Upper lobe of right lung (tissue), 1 donor: ENCODE data around the gene RNF213. TPM values are rescaled to one million over a fixed set of nuclear protein-coding genes. Genes with fewer than 3 reads are reported as not detected.
"Not testable (repeated sequence)": the region's sequence is repeated elsewhere in the genome, so short reads cannot be mapped to it uniquely, and the experiment has no call there.

ENCODE experiments used
- ATAC-seq: fragments of 200-7000 bp; cut with Tn5 transposase; one replicate; pipeline ENCODE4 v1.9.1; 2020; ENCODE audit warnings: mild to moderate bottlenecking, moderate library complexity
- DNase-seq: peaks from one replicate; pipeline ENCODE4 v3.0.0-alpha.2; 2020
- H3K27ac ChIP-seq: fragments of 200-600 bp; one replicate; pipeline ENCODE4 v1.8.0; 2022
- H3K27me3 ChIP-seq: fragments of 200-600 bp; one replicate; pipeline ENCODE4 v1.8.0; 2022; ENCODE audit warnings: mild to moderate bottlenecking
- H3K36me3 ChIP-seq: fragments of 200-600 bp; one replicate; pipeline ENCODE4 v1.8.0; 2022
- H3K4me1 ChIP-seq: fragments of 200-600 bp; one replicate; pipeline ENCODE4 v1.8.0; 2022
- H3K4me3 ChIP-seq: fragments of 200-600 bp; one replicate; pipeline ENCODE4 v1.8.0; 2022; ENCODE audit warnings: mild to moderate bottlenecking
- H3K9me3 ChIP-seq: fragments of 200-600 bp; one replicate; pipeline ENCODE4 v1.8.0; 2022
- CTCF ChIP-seq: fragments of 200-600 bp; IDR thresholded peaks from one replicate; pipeline ENCODE4 v1.8.0; 2022; ENCODE audit warnings: antibody characterized with exemption
- intact Hi-C: fragments of 100-400 bp; cut with DNase I; formaldehyde crosslinking; loops from one replicate; pipeline ENCODE4 v1.11.0; 2022
- total RNA-seq: library from RNA; stranded (reverse); fragmentation: NEBNext Ultra II Directional; extraction: Animal tissue kit (Norgen Biotek cat#: 25700); gene quantifications from one replicate; pipeline ENCODE4 v1.2.1, GENCODE V29; 2021
- donor health status: DM: no; HTN: yes; CAD: no; lungs with severe emphysema.

Gene RNF213
- total RNA-seq, 1 donor from 2014 or later = 236 TPM

- no peak for TF ChIP-seq CTCF
- intact Hi-C loops = no loop called here
- H3K27ac ChIP-seq = no peak overlapping the region
- ATAC-seq (peak; percentile 12), DNase-seq (peak; percentile 57)
- no peaks in the 10 kb centered on the region for H3K27me3 ChIP-seq
- H3K36me3 ChIP-seq = peaks cover 100% of the 10 kb centered on the region
- no peaks in the 10 kb centered on the region for H3K9me3 ChIP-seq
- no peaks in the 10 kb centered on the region for H3K4me1 ChIP-seq
- no peak overlapping the region for H3K4me3 ChIP-seq
Observed at GRCh38 chr17:80328634-80329380, 68.2 kb downstream of the RNF213 start.

GRCh38 chr17:80329421-80329820 is 68.8 kb downstream of the RNF213 start:
- ATAC-seq, H3K4me1 ChIP-seq, H3K4me3 ChIP-seq, H3K9me3 ChIP-seq, intact Hi-C loops, H3K27ac ChIP-seq, H3K27me3 ChIP-seq: not testable (repeated sequence)
- peaks cover 100% of the 10 kb centered on the region for H3K36me3 ChIP-seq
- peak; percentile 29 for DNase-seq

- Histone ChIP-seq H3K9me3 (no peaks in the 10 kb centered on the region), H3K27ac (no peak overlapping the region), H3K27me3 (no peaks in the 10 kb centered on the region), H3K36me3 (peaks cover 98% of the 10 kb centered on the region), H3K4me1 (no peaks in the 10 kb centered on the region), H3K4me3 (no peak overlapping the region)
- intact Hi-C loops = no loop called here
- no peak for TF ChIP-seq CTCF
- peak; percentile 48 for DNase-seq
- no peak for ATAC-seq
Observed at GRCh38 chr17:80330276-80330675, 69.6 kb downstream of the RNF213 start.

- peaks cover 98% of the 10 kb centered on the region for H3K36me3 ChIP-seq
- H3K27ac ChIP-seq, H3K27me3 ChIP-seq, H3K9me3 ChIP-seq, ATAC-seq, H3K4me1 ChIP-seq, intact Hi-C loops, H3K4me3 ChIP-seq: not testable (repeated sequence)
- peak; percentile 15 for DNase-seq
Observed at GRCh38 chr17:80330938-80331337, 70.3 kb downstream of the RNF213 start.

- no peak for ATAC-seq
- H3K4me1 ChIP-seq = no peaks in the 10 kb centered on the region
- no peak for TF ChIP-seq CTCF
- no peak overlapping the region for H3K27ac ChIP-seq
- no peak overlapping the region for H3K4me3 ChIP-seq
- H3K36me3 ChIP-seq = peaks cover 98% of the 10 kb centered on the region
- H3K9me3 ChIP-seq = no peaks in the 10 kb centered on the region
- peak; percentile 4 for DNase-seq
- H3K27me3 ChIP-seq = no peaks in the 10 kb centered on the region
- intact Hi-C loops = no loop called here
Observed at GRCh38 chr17:80331820-80332219, 71.2 kb downstream of the RNF213 start.

GRCh38 chr17:80337195-80337895 is 76.7 kb downstream of the RNF213 start:
- Histone ChIP-seq H3K4me1 (no peaks in the 10 kb centered on the region), H3K36me3 (peaks cover 98% of the 10 kb centered on the region), H3K4me3 (no peak overlapping the region), H3K9me3 (no peaks in the 10 kb centered on the region), H3K27me3 (no peaks in the 10 kb centered on the region), H3K27ac (no peak overlapping the region)
- intact Hi-C loops = no loop called here
- DNase-seq = peak; percentile 56
- ATAC-seq = no peak
- no peak for TF ChIP-seq CTCF
